Posterior vena cava (tissue), 2 donors: ENCODE data around the gene C1QTNF3. TPM values are rescaled to one million over a fixed set of nuclear protein-coding genes. Genes with fewer than 3 reads are reported as not detected.

ENCODE experiments used
- DNase-seq: peaks from one replicate; pipeline ENCODE4 v3.0.0-alpha.2; 2020; ENCODE audit warnings: low spot score
- intact Hi-C, 2 donors: fragments of 100-400 bp; cut with DNase I; formaldehyde crosslinking; loops; one replicate each; pipeline versions ENCODE4 v1.14.1 to v1.14.2; 2022 to 2023
- total RNA-seq, 2 donors: library from RNA; stranded (reverse); fragmentation: NEBNext Ultra II Directional; extraction: Animal tissue kit (Norgen Biotek cat#: 25700); gene quantifications; one replicate each; pipeline ENCODE4 v1.2.1, GENCODE V29; 2021
- donor health status: DM: yes; HTN: yes; CAD: no.
- donor health status: DM: yes; HTN: yes; CAD: no.

C1QTNF3 gene
- total RNA-seq, 2 donors from 2014 or later = 11.9 to 31.3 TPM

- DNase-seq = no peak
- intact Hi-C loops = no loop called here
Measured at GRCh38 chr5:34053571-34054399, 10.8 kb upstream of the C1QTNF3 start.

DNA sequence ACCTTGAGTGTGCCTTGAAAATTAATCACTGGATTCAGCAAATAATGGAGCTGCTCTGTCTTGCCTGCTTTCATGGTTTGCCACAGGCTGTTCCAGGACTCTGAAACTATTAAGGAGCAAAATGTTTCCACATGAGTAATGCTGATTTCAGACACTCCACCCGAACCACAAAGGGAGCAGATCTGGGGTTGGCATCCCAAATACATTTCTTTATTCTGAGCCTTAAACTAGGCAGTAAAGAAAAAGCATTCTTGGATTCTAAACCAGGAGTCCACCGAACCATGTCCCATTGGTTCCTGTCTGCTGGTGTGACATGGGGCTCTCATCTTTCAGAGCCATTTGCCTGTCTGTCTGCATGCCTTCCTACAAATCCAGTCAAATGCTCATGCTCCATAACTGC, 10.1 kb upstream of the C1QTNF3 start:
- intact Hi-C loops = no loop called here
- DNase-seq = no peak

DNA sequence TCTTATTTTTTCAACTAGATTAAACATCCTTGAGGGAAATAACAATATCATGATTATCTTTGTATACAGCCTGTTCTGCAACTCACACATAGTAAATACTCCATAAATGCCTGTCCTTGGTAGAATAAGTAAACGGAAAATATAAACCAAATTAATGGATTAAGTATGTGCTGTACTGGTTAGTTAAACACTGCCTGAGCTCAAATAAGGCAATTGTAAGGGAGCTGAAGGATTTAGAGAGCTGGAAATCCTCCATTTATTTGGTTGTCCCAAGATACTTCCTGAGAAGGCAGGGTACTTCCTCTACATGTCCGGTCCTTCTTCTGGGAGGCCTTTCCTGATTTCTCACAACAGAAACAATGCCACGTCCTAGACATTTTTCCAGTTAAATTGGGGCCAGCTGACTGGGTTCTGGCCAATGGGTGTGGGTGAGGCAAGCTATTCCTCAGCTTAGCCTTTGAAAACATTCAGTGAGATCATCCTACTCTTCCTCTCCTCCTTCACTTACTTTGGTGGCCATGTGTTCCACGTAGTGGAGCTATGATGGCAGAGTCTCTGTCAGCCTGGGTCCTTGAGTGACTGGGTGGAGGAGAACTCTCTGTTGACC, 8.5 kb upstream of the C1QTNF3 start:
- intact Hi-C loops = no loop called here
- no peak for DNase-seq

DNA sequence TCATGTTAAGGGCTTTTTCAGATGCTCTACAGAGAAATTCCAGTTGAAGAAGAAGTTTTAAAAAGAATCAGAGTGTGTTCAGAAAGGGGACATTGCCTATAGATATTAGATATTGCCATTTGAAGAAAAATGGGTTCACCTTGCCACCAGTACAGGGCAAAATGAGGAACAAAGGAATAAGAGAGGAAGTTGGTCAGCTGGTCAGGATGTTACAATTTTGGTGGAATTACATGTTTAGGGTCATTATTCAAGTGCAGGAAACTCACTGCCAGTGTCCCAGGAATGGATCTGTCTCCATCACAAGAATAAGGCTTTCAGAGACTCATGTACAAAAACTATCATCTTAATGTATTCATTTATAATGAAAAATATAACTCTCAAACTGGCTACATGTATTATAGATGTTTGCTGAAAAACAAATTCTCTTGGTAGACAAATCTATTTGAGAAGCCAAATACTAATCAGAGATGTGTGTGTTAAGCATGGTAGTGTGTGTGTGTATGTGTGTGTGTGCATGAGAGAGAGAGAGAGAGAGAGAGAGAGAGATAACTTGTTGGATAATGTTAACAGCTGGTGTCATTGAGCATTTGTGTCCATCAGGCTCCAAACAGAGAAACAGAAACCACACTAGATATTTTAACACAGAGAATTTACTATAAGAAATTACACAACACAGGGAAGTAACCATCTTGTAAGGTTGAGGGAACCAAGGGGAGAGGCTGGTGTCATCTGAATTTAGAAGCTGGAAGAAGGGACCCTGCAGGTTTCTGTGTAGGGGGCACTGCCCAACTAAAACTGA, 5.0 kb upstream of the C1QTNF3 start:
- intact Hi-C loops = no loop called here
- DNase-seq = no peak

DNA sequence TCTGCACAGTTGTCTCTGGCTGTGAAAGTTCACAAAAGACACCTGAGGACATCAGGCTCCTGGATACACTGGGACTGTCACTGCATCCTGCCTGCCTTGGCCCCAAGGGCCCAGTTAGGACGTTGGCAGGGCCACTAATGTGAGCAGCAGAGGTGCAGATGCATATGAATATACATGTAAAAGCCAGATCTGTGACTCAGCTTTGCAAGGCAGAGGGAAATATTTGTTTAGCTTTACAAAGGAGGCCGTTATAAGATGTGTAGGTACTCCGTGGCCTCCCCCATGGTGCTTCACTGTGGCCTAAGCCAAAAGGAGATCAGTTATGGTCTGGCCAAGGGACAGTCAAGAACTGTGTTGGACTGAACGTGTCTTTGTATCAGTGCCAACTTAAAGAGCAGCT, 4.1 kb upstream of the C1QTNF3 start:
- no peak for DNase-seq
- intact Hi-C loops = no loop called here

GRCh38 chr5:34045996-34046395, 3.0 kb upstream of the C1QTNF3 start:
- no peak for DNase-seq
- intact Hi-C loops = no loop called here

- DNase-seq = no peak
- intact Hi-C loops = no loop called here
Measured at GRCh38 chr5:34045023-34045422, 2.0 kb upstream of the C1QTNF3 start.

GRCh38 chr5:34042321-34042720, 692 bp downstream of the C1QTNF3 start:
- peak; percentile 84 for DNase-seq
- intact Hi-C loops = no loop called here

DNA sequence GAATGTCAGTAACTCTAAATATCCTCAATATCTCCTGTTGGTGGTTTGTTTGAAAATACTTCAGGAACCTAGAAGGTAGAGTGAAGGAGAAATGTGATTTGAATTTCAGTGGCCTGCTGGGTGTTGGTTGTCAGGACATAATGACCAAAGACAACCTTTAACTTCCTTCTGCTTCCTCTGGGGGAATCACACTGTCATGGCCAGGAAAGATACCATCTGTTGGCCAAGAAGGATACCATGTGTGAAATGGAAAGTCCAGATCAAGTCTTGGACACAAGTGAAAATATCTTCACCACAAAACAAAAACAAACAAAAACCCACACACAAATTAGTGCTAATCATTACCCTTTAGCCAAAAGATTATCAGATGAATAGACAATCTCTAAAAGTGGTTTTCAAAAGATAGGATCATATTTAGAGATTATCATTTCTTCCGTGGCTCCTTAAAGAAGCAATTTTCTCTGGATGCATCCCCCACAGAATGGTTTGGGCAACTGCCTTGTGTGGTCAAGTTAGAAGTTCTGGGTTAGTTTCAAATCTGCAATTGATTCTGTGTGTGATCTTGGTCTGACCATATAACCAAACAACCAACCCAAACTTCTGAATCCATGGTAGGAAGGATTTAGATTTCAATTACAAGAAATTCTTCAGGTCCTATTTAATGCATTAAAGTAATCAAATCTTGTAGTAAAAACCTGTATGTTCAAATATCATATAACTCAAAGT, 1.6 kb downstream of the C1QTNF3 start:
- no peak for DNase-seq
- intact Hi-C loops = no loop called here

GRCh38 chr5:34040472-34040871, 2.5 kb downstream of the C1QTNF3 start:
- intact Hi-C loops = no loop called here
- DNase-seq = no peak

GRCh38 chr5:34039398-34040157, 3.4 kb downstream of the C1QTNF3 start:
- DNase-seq = no peak
- intact Hi-C loops = no loop called here

GRCh38 chr5:34038838-34039237, 4.2 kb downstream of the C1QTNF3 start:
- no peak for DNase-seq
- intact Hi-C loops = no loop called here

DNA sequence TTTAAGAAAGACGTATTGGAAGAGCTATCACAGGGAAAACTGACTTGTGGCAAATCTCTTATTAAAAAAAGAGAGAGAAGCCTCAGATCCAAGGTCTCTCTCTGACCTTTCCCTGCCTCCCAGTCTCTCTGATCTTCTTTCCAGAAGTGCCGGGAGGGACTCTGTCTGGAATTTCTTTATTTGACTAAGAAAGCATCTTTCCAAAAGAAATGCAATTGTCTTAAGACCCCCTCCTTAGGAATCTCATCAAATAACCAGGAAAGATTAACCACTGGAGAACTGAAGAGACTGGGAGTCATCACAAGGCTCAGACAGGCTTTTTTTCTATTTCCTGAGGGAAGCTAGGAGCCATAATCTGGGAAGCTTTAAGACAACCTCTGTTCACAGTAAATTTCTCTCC, 4.6 kb downstream of the C1QTNF3 start:
- intact Hi-C loops = no loop called here
- no peak for DNase-seq

- DNase-seq = no peak
- intact Hi-C loops = no loop called here
Measured at GRCh38 chr5:34037726-34038125, 5.3 kb downstream of the C1QTNF3 start.

- intact Hi-C loops = no loop called here
- DNase-seq = no peak
Measured at GRCh38 chr5:34035756-34036155, 7.3 kb downstream of the C1QTNF3 start.

DNA sequence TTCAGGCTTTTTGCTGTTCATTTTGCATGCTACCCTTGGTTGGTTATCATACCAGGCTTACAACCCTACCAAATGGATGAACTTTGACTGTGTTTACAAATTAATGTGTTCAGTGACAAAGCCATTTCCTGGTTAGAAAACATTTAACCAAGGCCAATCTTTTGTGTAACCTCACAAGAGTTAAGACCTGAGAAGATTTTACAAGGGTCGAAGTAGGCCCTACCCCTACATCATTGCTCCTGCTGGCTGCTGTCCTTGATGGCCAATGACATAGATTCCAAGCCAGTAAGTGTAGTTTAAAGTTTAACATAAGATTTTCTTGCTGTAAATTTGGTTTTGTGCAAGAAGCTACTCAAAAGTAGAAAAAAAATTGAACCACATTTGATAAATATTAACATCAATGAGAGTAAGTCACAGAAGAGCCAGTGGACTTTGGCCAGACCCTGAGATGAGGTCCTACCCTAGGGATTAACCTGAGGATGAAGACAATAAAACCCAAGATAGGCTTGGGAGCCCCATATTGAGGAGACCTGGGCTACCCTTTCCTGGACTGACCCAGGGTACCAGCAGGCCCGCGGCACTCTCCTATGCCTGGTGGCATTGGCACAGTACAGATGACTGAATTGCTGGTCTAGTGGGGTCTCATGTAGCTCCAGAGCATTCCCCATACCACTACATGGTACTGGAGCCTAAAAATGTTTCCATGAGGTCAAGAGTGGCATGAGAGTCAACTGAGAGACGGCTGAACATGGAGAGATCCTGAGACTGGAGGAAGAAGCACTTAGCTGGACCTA, 8.3 kb downstream of the C1QTNF3 start:
- intact Hi-C loops = no loop called here
- DNase-seq = no peak

DNA sequence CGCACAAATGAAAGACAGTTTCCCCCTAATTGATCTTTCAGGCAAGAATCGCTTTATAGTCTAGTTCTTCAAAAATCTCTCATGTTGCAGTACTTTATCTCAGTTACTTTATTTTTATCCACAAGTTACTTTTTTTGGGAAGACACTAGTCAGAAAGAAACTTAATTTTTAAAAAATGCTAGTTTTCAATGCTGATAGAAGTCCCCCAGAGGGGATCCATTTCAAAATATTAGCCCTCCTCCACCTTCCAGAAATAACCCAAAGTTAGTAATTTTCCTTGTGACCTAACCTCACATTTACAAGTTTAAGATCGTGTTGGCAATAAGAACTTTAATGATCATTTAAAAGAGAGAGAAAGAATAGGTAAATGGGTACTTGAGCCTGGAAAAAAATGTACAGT, 11.0 kb downstream of the C1QTNF3 start:
- DNase-seq = no peak
- intact Hi-C loops = no loop called here

DNA sequence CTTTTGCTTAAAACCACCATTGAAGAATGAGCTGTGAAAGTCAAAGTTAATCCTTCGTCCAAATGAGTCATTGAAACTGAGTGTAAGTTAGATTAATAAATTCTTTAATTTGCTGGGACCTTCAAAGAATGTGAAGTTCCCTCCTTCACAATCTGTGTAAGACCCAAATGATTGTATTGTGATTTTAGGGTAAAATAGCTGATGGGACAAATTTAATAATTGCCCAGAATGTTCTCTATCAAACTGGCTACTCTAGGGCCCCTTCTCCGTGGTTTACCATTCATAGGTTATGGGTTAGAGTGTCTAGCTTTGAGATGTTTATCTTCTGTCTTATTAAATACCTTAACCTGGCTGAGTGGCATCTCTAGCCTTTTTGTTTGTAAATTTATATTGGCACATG, 11.9 kb downstream of the C1QTNF3 start:
- intact Hi-C loops = no loop called here
- DNase-seq = no peak
